ENCODE data around the gene TBC1D10A.

GRCh38 chr22:30334646-30335045 lies 7.9 kb upstream of the TBC1D10A start:
- TF ChIP-seq CTCF (conservative IDR thresholded peaks at IDR 0.05) = no peak
- TF ChIP-seq EZH2 (IDR thresholded peaks at IDR 0.05; ENCODE audit: low read depth) = no peak

Measured in PC-9 (cell line).